GM19239 (cell line): ENCODE results near the gene RETSAT.

Source experiments
- DNase-seq: peaks from one replicate; pipeline ENCODE4 v3.0.0; 2011; ENCODE audit warnings: low spot score; ENCODE audit not compliant: insufficient read length
- FAIRE-seq: peaks from 2 replicates; lab custom pipeline; 2011; peaks lifted over from hg19 to GRCh38; lab: Jason Lieb, UNC

Gene RETSAT

DNA sequence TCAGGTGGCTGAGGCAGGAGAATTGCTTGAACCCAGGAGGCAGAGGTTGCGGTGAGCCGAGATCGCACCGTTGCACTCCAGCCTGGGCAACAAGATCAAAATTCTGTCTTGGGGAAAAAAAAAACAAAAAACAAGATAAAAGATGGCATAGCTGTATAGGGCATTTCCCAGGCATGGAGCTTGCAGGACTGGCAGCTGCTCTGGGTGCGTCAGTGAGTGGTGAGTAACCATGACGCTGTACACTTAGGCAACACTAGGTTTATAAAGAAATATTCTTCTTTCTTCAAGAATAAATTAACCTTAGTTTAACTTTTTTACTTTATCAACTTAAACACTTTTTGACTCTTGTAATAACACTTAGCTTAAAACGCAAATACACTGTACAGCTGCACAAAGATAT lies 41.9 kb downstream of the RETSAT start:
- DNase-seq (no peak), FAIRE-seq (no peak)

DNA sequence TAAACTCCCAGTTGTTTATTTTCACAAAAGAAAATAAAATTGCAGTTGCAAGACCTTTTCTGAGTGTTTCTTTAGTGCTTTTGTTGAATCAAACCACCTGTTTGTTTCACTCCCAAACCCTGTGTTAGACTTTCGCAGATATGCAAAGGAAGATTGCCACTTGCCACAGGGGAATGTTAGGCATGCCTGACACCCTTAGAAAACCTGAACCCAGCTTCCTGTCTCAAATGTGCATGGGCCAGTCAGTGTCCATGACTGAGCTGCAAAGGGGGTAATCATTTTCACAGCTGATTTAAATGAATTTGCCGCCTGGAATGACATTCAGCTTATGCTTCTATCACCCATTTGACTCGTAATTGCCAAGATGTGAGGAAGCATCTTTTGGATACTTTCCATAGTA lies 44.0 kb downstream of the RETSAT start:
- FAIRE-seq: no peak
- DNase-seq: no peak

- DNase-seq (no peak), FAIRE-seq (no peak)
Measured at GRCh38 chr2:85309699-85310321, 44.5 kb downstream of the RETSAT start.

DNA sequence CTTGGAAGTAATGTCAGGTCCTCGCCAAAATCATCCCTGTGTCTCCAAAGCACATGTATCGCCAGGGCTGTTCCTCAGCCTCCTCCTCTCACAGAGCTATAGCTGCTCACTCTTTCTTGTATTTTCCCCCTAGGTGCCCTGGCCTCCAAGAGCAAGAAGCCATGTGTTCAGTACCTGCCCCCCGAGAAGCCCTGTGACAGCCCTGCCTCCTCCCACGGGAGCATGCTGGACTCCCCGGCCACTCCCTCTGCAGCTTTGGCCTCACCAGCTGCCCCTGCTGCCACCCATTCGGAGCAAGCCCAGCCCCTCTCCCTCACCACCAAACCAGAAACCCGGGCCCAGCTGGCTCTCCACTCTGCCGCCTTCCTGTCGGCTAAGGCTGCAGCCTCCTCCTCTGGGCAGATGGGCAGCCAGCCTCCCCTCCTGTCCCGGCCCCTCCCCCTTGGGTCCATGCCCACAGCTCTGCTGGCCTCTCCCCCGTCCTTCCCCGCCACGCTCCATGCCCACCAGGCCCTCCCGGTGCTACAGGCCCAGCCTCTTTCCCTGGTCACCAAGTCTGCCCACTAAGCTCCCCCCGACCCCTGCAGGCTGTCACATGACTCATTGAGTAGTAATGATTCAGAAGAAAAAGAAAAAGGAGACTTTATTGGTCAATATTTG lies 45.3 kb downstream of the RETSAT start:
- no peak for FAIRE-seq
- no peak for DNase-seq

- DNase-seq (no peak), FAIRE-seq (no peak)
Measured at GRCh38 chr2:85308201-85308600, 46.1 kb downstream of the RETSAT start.

DNA sequence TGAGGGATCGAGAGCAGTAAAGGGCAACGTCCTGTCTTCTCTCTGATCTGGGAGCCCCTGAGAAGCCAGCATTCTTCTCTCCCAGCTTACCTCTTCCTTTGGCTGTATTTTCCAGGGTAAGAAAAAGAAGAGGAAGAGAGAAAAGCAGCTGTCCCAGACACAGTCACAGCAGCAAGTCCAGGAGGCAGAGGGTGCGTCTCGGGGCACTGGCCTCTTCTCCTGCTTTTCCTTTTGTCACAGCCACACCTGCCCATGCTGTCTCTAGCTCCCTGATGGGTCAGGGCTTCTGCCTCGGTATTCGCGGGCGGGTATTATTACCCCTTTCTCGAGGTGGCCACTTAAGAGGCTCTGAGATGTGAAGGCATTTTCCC lies 46.8 kb downstream of the RETSAT start:
- DNase-seq: no peak
- no peak for FAIRE-seq

- FAIRE-seq (no peak), DNase-seq (no peak)
Measured at GRCh38 chr2:85303780-85304531, 50.4 kb downstream of the RETSAT start.

DNA sequence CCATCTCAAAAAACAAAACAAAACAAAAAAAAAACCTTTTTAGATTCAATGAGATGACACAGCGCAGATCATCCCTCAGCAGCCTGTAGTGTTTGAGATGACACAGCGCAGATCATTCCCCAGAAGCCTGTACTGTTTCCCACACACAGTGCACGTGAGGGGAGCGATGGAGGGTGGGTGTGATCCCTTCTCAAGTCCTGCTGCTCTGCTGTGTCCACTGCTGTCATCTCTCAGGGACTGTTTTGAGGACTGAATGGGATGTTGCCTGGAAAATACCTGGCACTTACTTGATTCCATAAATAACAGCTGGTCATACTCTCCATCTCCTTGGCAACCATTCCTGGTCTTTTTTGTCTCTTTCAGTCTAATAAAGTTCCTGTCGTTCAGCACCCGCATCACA lies 52.2 kb downstream of the RETSAT start:
- DNase-seq (no peak), FAIRE-seq (no peak)
